H9 (cell line): ENCODE results near the gene CFAP299. TPM values are rescaled to one million over a fixed set of nuclear protein-coding genes. Genes with fewer than 3 reads are reported as not detected.

Experiments
- DNase-seq: peaks from one replicate; pipeline ENCODE4 v3.0.0-alpha.2; 2017
- H2AFZ ChIP-seq: one replicate; pipeline ENCODE4 v1.6.1; 2013; ENCODE audit warnings: mild to moderate bottlenecking, low read length, control low read depth, moderate library complexity
- H2AK5ac ChIP-seq: 2 replicates; pipeline ENCODE4 v1.6.1; 2013; ENCODE audit warnings: low read length, control low read depth, mixed read lengths; ENCODE audit not compliant: insufficient read length
- H2BK120ac ChIP-seq: one replicate; pipeline ENCODE4 v1.6.1; 2013; ENCODE audit warnings: low read depth, mild to moderate bottlenecking, low read length, control low read depth, inconsistent platforms; ENCODE audit not compliant: poor library complexity, severe bottlenecking
- H2BK12ac ChIP-seq: 2 replicates; pipeline ENCODE4 v1.6.1; 2013; ENCODE audit warnings: low read length, control low read depth, mixed read lengths, low read depth; ENCODE audit not compliant: insufficient read length
- H2BK15ac ChIP-seq: 2 replicates; pipeline ENCODE4 v1.6.1; 2013; ENCODE audit warnings: low read depth, low read length, control low read depth
- H2BK20ac ChIP-seq: one replicate; pipeline ENCODE4 v1.6.1; 2013; ENCODE audit warnings: low read depth, mild to moderate bottlenecking, low read length, control low read depth, inconsistent platforms; ENCODE audit not compliant: poor library complexity, severe bottlenecking
- H2BK5ac ChIP-seq: 2 replicates; pipeline ENCODE4 v1.6.1; 2013; ENCODE audit warnings: low read length, control low read depth, mixed read lengths; ENCODE audit not compliant: insufficient read length
- H3K14ac ChIP-seq: 2 replicates; pipeline ENCODE4 v1.6.1; 2013; ENCODE audit warnings: low read length, control low read depth; ENCODE audit not compliant: insufficient read depth
- H3K18ac ChIP-seq: 2 replicates; pipeline ENCODE4 v1.6.1; 2013; ENCODE audit warnings: low read depth, mild to moderate bottlenecking, mixed read lengths, low read length, control low read depth; ENCODE audit not compliant: insufficient read length
- H3K23ac ChIP-seq: 2 replicates; pipeline ENCODE4 v1.6.1; 2013; ENCODE audit warnings: low read length, control low read depth, mixed read lengths, low read depth; ENCODE audit not compliant: insufficient read length
- H3K23me2 ChIP-seq: 2 replicates; pipeline ENCODE4 v1.6.1; 2013; ENCODE audit warnings: low read depth, mild to moderate bottlenecking, mixed read lengths, low read length, control low read depth; ENCODE audit not compliant: insufficient read length, poor library complexity, severe bottlenecking
- H3K27ac ChIP-seq: 2 replicates; pipeline ENCODE4 v1.5.1; 2013; ENCODE audit warnings: low read length, control low read depth, mixed read lengths, low read depth; ENCODE audit not compliant: insufficient read length
- H3K27me3 ChIP-seq: 2 replicates; pipeline ENCODE4 v1.6.1; 2013; ENCODE audit warnings: low read length, control low read depth, inconsistent platforms; ENCODE audit not compliant: insufficient read depth
- H3K4ac ChIP-seq: 2 replicates; pipeline ENCODE4 v1.6.1; 2013; ENCODE audit warnings: low read depth, mild to moderate bottlenecking, control low read depth, inconsistent platforms, low read length, moderate library complexity
- H3K4me1 ChIP-seq: 2 replicates; pipeline ENCODE4 v1.6.1; 2013; ENCODE audit warnings: low read length, control low read depth, inconsistent platforms; ENCODE audit not compliant: insufficient read depth
- H3K4me2 ChIP-seq: 2 replicates; pipeline ENCODE4 v1.6.1; 2013; ENCODE audit warnings: low read length, control low read depth, mixed read lengths; ENCODE audit not compliant: insufficient read length, insufficient read depth
- H3K56ac ChIP-seq: 2 replicates; pipeline ENCODE4 v1.6.1; 2013; ENCODE audit warnings: low read depth, mild to moderate bottlenecking, mixed read lengths, low read length, control low read depth; ENCODE audit not compliant: insufficient read length
- H3K79me1 ChIP-seq: 2 replicates; pipeline ENCODE4 v1.6.1; 2013; ENCODE audit warnings: low read depth, mild to moderate bottlenecking, moderate library complexity, low read length, control low read depth, inconsistent platforms; ENCODE audit not compliant: insufficient read depth, poor library complexity, severe bottlenecking
- H3K79me2 ChIP-seq: 2 replicates; pipeline ENCODE4 v1.6.1; 2013; ENCODE audit warnings: low read length, control low read depth, inconsistent platforms; ENCODE audit not compliant: insufficient read depth
- H3K9ac ChIP-seq: 2 replicates; pipeline ENCODE4 v1.6.1; 2013; ENCODE audit warnings: low read length, control low read depth, mixed read lengths; ENCODE audit not compliant: insufficient read length; ENCODE audit errors: extremely low read depth
- H3K9me3 ChIP-seq: one replicate; pipeline ENCODE4 v1.6.1; 2013; ENCODE audit warnings: low read depth, low read length, inconsistent platforms; ENCODE audit not compliant: control insufficient read depth
- H3T11ph ChIP-seq: one replicate; pipeline ENCODE4 v1.6.1; 2013; ENCODE audit warnings: mild to moderate bottlenecking, low read length, control low read depth, inconsistent platforms
- H4K20me1 ChIP-seq: one replicate; pipeline ENCODE4 v1.6.1; 2013; ENCODE audit not compliant: control insufficient read depth, insufficient read length, insufficient read depth
- H4K5ac ChIP-seq: 2 replicates; pipeline ENCODE4 v1.6.1; 2013; ENCODE audit warnings: low read depth, mild to moderate bottlenecking, mixed read lengths, low read length, control low read depth; ENCODE audit not compliant: insufficient read length
- H4K8ac ChIP-seq: replicated peaks from 2 replicates; pipeline ENCODE4 v1.6.1; 2013; ENCODE audit warnings: low read length, control low read depth, mixed read lengths, low read depth; ENCODE audit not compliant: insufficient read length
- H4K91ac ChIP-seq: 2 replicates; pipeline ENCODE4 v1.6.1; 2013; ENCODE audit warnings: low read depth, mild to moderate bottlenecking, moderate library complexity, mixed read lengths, low read length, control low read depth; ENCODE audit not compliant: insufficient read length
- H3K27ac Mint-ChIP-seq, 3 experiments: 2 replicates in 2 of 3; 3 replicates in 1 of 3; pipeline ENCODE4 v1.8.0; 2020 to 2021; ENCODE audit warnings: mixed read lengths in 3 of 3, mild to moderate bottlenecking in 1 of 3, moderate library complexity in 1 of 3
- H3K27me3 Mint-ChIP-seq: 2 replicates; pipeline ENCODE4 v1.8.0; 2021; ENCODE audit warnings: low read depth, mild to moderate bottlenecking, moderate library complexity, mixed read lengths
- H3K36me3 Mint-ChIP-seq, 3 experiments: 2 replicates in 2 of 3; 3 replicates in 1 of 3; pipeline ENCODE4 v1.8.0; 2020 to 2021; ENCODE audit warnings: low read depth in 3 of 3, mixed read lengths in 3 of 3; ENCODE audit not compliant: insufficient read depth in 1 of 3
- H3K4me1 Mint-ChIP-seq, 2 experiments: 2 replicates each; pipeline ENCODE4 v1.8.0; 2020; ENCODE audit warnings: mixed read lengths in 2 of 2
- H3K4me3 Mint-ChIP-seq, 2 experiments: 2 replicates in 1 of 2; 3 replicates in 1 of 2; pipeline ENCODE4 v1.8.0; 2020 to 2021; ENCODE audit warnings: mild to moderate bottlenecking in 2 of 2, mixed read lengths in 2 of 2, moderate library complexity in 1 of 2
- H3K9me3 Mint-ChIP-seq, 2 experiments: 2 replicates in 1 of 2; 3 replicates in 1 of 2; pipeline ENCODE4 v1.8.0; 2020; ENCODE audit warnings: mild to moderate bottlenecking in 2 of 2, mixed read lengths in 2 of 2, moderate library complexity in 1 of 2
- CTCF ChIP-seq: fragments of 200-600 bp; sonication (generic); conservative IDR thresholded peaks from 3 replicates; pipeline ENCODE4 v1.8.0; 2021; ENCODE audit warnings: antibody characterized with exemption, mild to moderate bottlenecking
- WGBS: extraction: QIAGEN DNeasy Blood & Tissue Kit; methylation state at CpG from one replicate; pipeline ENCODE4 v1.1.7; 2013; ENCODE audit warnings: missing lambda C conversion rate, low lambda C conversion rate, mixed read lengths; ENCODE audit not compliant: insufficient read length; ENCODE audit errors: extremely low coverage; 5-methylcytosine and 5-hydroxymethylcytosine counted together
- total RNA-seq: library from RNA; stranded (reverse); gene quantifications from 2 replicates; pipeline ENCODE4 v1.2.1, GENCODE V29; 2021

Gene CFAP299
- total RNA-seq, 1 experiment from 2014 or later = not detected

- Histone ChIP-seq H3K9ac (no peak overlapping the region), H3K23me2 (no peaks in the 10 kb centered on the region), H2BK120ac (no peak overlapping the region), H3K14ac (no peak overlapping the region), H3K56ac (no peak overlapping the region), H3K4me2 (no peak overlapping the region), H3K9me3 (no peaks in the 10 kb centered on the region), H3K27me3 (no peaks in the 10 kb centered on the region), H3K4ac (no peak overlapping the region), H3K79me1 (no peaks in the 10 kb centered on the region), H3K18ac (no peak overlapping the region), H3K79me2 (no peaks in the 10 kb centered on the region), H4K8ac (no peak overlapping the region), H4K91ac (no peak overlapping the region), H2AFZ (no peak overlapping the region), H3K23ac (no peak overlapping the region), H3T11ph (no peak overlapping the region), H2BK12ac (no peak overlapping the region), H4K20me1 (no peaks in the 10 kb centered on the region), H2BK20ac (no peak overlapping the region), H2BK5ac (no peak overlapping the region), H2BK15ac (no peak overlapping the region), H2AK5ac (no peak overlapping the region), H3K27ac (no peak overlapping the region), H3K4me1 (no peaks in the 10 kb centered on the region), H4K5ac (no peak overlapping the region)
- H3K27ac Mint-ChIP-seq = no peak overlapping the region
- DNase-seq = no peak
- WGBS = no CpG with 5 or more reads among the region's 3 CpGs
- no peaks in the 10 kb centered on the region for H3K27me3 Mint-ChIP-seq
- TF ChIP-seq CTCF = no peak
- H3K4me3 Mint-ChIP-seq = no peak overlapping the region
- no peaks in the 10 kb centered on the region; a peak in 1 of 5 replicates for H3K9me3 Mint-ChIP-seq
- no peaks in the 10 kb centered on the region for H3K4me1 Mint-ChIP-seq
- no peaks in the 10 kb centered on the region for H3K36me3 Mint-ChIP-seq
Measured at GRCh38 chr4:80694171-80694570, 358.6 kb downstream of the CFAP299 start.
